HG02798 (cell line): ENCODE results near the gene ZNF362.
"Not testable (repeated sequence)": the region's sequence is repeated elsewhere in the genome, so short reads cannot be mapped to it uniquely, and the experiment has no call there.

ENCODE experiments used
- ATAC-seq: cut with Tn5 transposase; IDR thresholded peaks from one replicate; pipeline ENCODE4 v1.9.1; 2021; ENCODE audit warnings: mild to moderate bottlenecking; ENCODE audit not compliant: unreplicated experiment, poor library complexity

ZNF362 gene

GRCh38 chr1:33281554-33282303 is 25.4 kb downstream of the ZNF362 start:
- no peak for ATAC-seq

- ATAC-seq: no peak
Observed at GRCh38 chr1:33282791-33283190, 26.5 kb downstream of the ZNF362 start.

- ATAC-seq: no peak
Observed at GRCh38 chr1:33284049-33284448, 27.8 kb downstream of the ZNF362 start.

- ATAC-seq: no peak
Observed at GRCh38 chr1:33286451-33287185, 30.3 kb downstream of the ZNF362 start.

GRCh38 chr1:33287317-33287716 is 31.0 kb downstream of the ZNF362 start:
- ATAC-seq: no peak

- no peak for ATAC-seq
Observed at GRCh38 chr1:33288976-33289857, 32.9 kb downstream of the ZNF362 start.

- ATAC-seq: no peak
Observed at GRCh38 chr1:33289858-33290154, 33.5 kb downstream of the ZNF362 start.

- not testable (repeated sequence) for ATAC-seq
Observed at GRCh38 chr1:33290615-33291014, 34.3 kb downstream of the ZNF362 start.

GRCh38 chr1:33292726-33293340 is 36.5 kb downstream of the ZNF362 start:
- ATAC-seq: no peak

- ATAC-seq: no peak
Observed at GRCh38 chr1:33294071-33295010, 38.0 kb downstream of the ZNF362 start.

GRCh38 chr1:33295023-33295422 is 38.7 kb downstream of the ZNF362 start:
- no peak for ATAC-seq

- peak; percentile 85 for ATAC-seq
Observed at GRCh38 chr1:33295450-33296081, 39.3 kb downstream of the ZNF362 start.

- no peak for ATAC-seq
Observed at GRCh38 chr1:33296082-33296458, 39.8 kb downstream of the ZNF362 start.

GRCh38 chr1:33296824-33297223 is 40.5 kb downstream of the ZNF362 start:
- ATAC-seq: no peak

- no peak for ATAC-seq
Observed at GRCh38 chr1:33297911-33298622, 41.8 kb downstream of the ZNF362 start.

GRCh38 chr1:33298623-33299277 is 42.5 kb downstream of the ZNF362 start:
- no peak for ATAC-seq

- ATAC-seq: no peak
Observed at GRCh38 chr1:33299461-33300155, 43.3 kb downstream of the ZNF362 start.
